Esophagus muscularis mucosa (tissue), 4 donors: ENCODE data around the gene ZNF521. TPM values are rescaled to one million over a fixed set of nuclear protein-coding genes. Genes with fewer than 3 reads are reported as not detected.

Source experiments
- DNase-seq: peaks from one replicate; pipeline ENCODE4 v3.0.0-alpha.2; 2017; ENCODE audit errors: extremely low spot score
- H3K27ac ChIP-seq, 4 donors: fragments of 200-600 bp; sonication (generic); replicated peaks in 1 of 4; 1 replicate in 3 of 4; 2 replicates in 1 of 4; pipeline ENCODE4 v1.5.1; 2016 to 2019; ENCODE audit warnings: mild to moderate bottlenecking in 1 of 4
- H3K27me3 ChIP-seq, 4 donors: fragments of 200-600 bp; sonication (generic); one replicate each; pipeline versions ENCODE4 v1.5.1 to v1.6.0; 2016 to 2019
- H3K36me3 ChIP-seq, 4 donors: fragments of 200-600 bp; sonication (generic); one replicate each; pipeline ENCODE4 v1.5.1; 2016 to 2019
- H3K4me1 ChIP-seq, 4 donors: fragments of 200-600 bp; sonication (generic); one replicate each; pipeline ENCODE4 v1.5.1; 2016 to 2019
- H3K4me3 ChIP-seq, 4 donors: fragments of 200-600 bp; sonication (generic); 1 replicate in 2 of 4; 2 replicates in 2 of 4; pipeline ENCODE4 v1.5.1; 2016 to 2019; ENCODE audit warnings: mild to moderate bottlenecking in 4 of 4, moderate library complexity in 1 of 4
- H3K9me3 ChIP-seq, 4 donors: fragments of 200-600 bp; sonication (generic); 1 replicate in 3 of 4; 2 replicates in 1 of 4; pipeline ENCODE4 v1.5.1; 2016 to 2019
- CTCF ChIP-seq, 3 experiments: fragments of 200-600 bp in 2 of 3; fragments of 450-650 bp in 1 of 3; sonication (generic) in 2 of 3; IDR thresholded peaks; one replicate each; pipeline ENCODE4 v1.5.1; 2017 to 2019; ENCODE audit warnings: antibody characterized with exemption in 3 of 3, mild to moderate bottlenecking in 2 of 3, moderate library complexity in 1 of 3
- EP300 ChIP-seq: sonication (generic); formaldehyde crosslinking; IDR thresholded peaks from one replicate; pipeline ENCODE4 v1.6.1; 2017; ENCODE audit warnings: antibody characterized with exemption
- POLR2A ChIP-seq: fragments of 450-650 bp; IDR thresholded peaks from one replicate; pipeline ENCODE4 v1.6.1; 2017; ENCODE audit warnings: antibody characterized with exemption, moderate library complexity, mild to moderate bottlenecking, low read depth
- POLR2AphosphoS5 ChIP-seq, 2 donors: sonication (generic); formaldehyde crosslinking; IDR thresholded peaks; one replicate each; pipeline ENCODE4 v1.6.1; 2017; ENCODE audit warnings: antibody characterized with exemption in 2 of 2
- WGBS: methylation state at CpG from one replicate; pipeline ENCODE4 v1.1.5; 2018; 5-methylcytosine and 5-hydroxymethylcytosine counted together
- intact Hi-C: fragments of 100-400 bp; cut with DNase I; formaldehyde crosslinking; loops from one replicate; pipeline ENCODE4 v1.15.1; 2023
- total RNA-seq, 4 donors: library from RNA; depleted of rRNA; stranded (reverse); fragments of >200 nt; gene quantifications; one replicate each; pipeline versions ENCODE4 v1.1.0 to v1.2.1, GENCODE V29; 2016

Gene ZNF521
- total RNA-seq, 4 donors from 2014 or later, result 15.6 to 20.6 (median 16.9) TPM

DNA sequence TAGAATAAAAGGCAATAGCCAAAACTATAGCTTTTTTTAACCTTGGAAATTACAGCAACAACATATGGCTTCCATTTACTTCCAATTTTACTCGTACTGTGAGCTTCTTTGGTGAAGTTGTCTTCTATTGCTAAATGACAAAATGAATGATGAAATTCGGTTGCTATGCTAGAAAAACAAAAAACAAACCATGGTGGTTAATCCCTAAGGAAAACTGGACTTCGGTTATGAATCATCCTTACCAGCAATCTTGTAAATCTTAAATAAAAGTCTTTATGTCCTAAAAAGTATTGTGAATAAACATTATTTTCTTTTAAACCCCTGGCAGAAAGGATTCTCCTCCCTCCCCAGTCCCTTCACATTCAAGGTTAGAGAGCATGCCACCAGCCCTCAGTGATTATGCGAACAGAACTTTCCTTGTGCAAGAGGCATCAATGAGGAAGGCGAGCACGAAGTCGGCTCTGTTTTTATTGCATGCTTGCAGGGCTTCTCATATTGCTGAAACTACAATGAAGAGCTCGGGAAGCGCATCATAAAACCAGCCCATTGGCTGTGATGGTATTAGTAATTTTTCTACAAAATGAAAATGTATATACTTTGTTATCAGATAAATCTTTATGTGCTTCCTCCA is 62.9 kb downstream of the ZNF521 start:
- peaks cover 16 to 36% (median 32%) of the 10 kb centered on the region in 4 donors for H3K4me1 ChIP-seq
- WGBS, result 33% methylated on average over 9 of the region's 9 CpGs
- H3K4me3 ChIP-seq, result no peak overlapping the region
- TF ChIP-seq POLR2AphosphoS5 (IDR thresholded peaks at IDR 0.05) (peak in 1 of 2 donors; percentile 7), EP300 (no peak)
- no peaks in the 10 kb centered on the region for H3K9me3 ChIP-seq
- peak overlapping the region in 2 of 4 donors; percentile 28 to 41 for H3K27ac ChIP-seq
- intact Hi-C loops, result loop anchor here (10.0 kb wide), 1 partner anchor 56 kb away; no protein-coding TSS in a partner anchor
- no peaks in the 10 kb centered on the region for H3K27me3 ChIP-seq
- DNase-seq, result no peak
- H3K36me3 ChIP-seq, result no peaks in the 10 kb centered on the region

GRCh38 chr18:25288340-25288938 is 63.5 kb downstream of the ZNF521 start:
- Histone ChIP-seq H3K27me3 (no peaks in the 10 kb centered on the region), H3K36me3 (no peaks in the 10 kb centered on the region), H3K4me3 (no peak overlapping the region), H3K27ac (peak overlapping the region in 2 of 4 donors; percentile 28 to 41), H3K9me3 (no peaks in the 10 kb centered on the region), H3K4me1 (peaks cover 22 to 36% (median 33%) of the 10 kb centered on the region in 4 donors)
- DNase-seq, result no peak
- WGBS, result 58% methylated on average over 4 of the region's 4 CpGs
- no peak for TF ChIP-seq CTCF (IDR thresholded peaks at IDR 0.05)
- TF ChIP-seq POLR2A, result no peak
- TF ChIP-seq POLR2AphosphoS5 (IDR thresholded peaks at IDR 0.05), result no peak
- intact Hi-C loops, result loop anchor here (10.0 kb wide), 1 partner anchor 56 kb away; no protein-coding TSS in a partner anchor

DNA sequence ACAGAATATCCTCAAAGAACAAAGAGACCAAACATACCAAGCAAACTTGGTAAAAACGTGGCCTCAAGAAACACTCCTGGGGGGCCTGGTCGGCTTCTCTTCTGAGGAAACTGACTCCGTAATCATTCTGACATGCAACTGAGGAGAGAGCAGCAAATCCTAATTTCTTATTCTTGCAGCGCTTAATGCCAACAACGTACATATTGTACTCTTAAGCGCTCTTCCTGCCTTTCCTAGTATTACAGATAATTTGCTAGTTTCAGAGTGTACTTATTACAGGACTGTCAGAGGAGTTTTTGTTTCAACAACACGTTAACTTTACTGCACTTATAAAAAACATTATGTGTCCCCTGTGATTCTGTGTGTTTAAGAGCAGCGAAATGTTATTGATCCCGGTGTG is 64.9 kb downstream of the ZNF521 start:
- TF ChIP-seq CTCF (IDR thresholded peaks at IDR 0.05), result no peak
- TF ChIP-seq EP300, result no peak
- TF ChIP-seq POLR2AphosphoS5 (IDR thresholded peaks at IDR 0.05), result no peak
- no peak for TF ChIP-seq POLR2A
- 86% methylated on average over 9 of the region's 9 CpGs for WGBS
- Histone ChIP-seq H3K27ac (peak overlapping the region in 1 of 4 donors; percentile 3), H3K9me3 (no peaks in the 10 kb centered on the region), H3K27me3 (no peaks in the 10 kb centered on the region), H3K36me3 (no peaks in the 10 kb centered on the region), H3K4me3 (no peak overlapping the region), H3K4me1 (peaks cover 31 to 47% (median 38%) of the 10 kb centered on the region in 4 donors)
- no peak for DNase-seq
- intact Hi-C loops, result loop anchor here (10.0 kb wide), 1 partner anchor 58 kb away; no protein-coding TSS in a partner anchor

GRCh38 chr18:25284861-25285550 is 67.0 kb downstream of the ZNF521 start:
- no peak for DNase-seq
- Histone ChIP-seq H3K4me3 (peak overlapping the region in 2 of 4 donors; percentile 0 to 13), H3K27ac (peak overlapping the region in 3 of 4 donors; percentile 21 to 35 (median 22))

More at GRCh38 chr18:25284861-25285550, 67.0 kb downstream of the ZNF521 start:
- TF ChIP-seq EP300 (no peak), POLR2A (no peak), POLR2AphosphoS5 (IDR thresholded peaks at IDR 0.05) (no peak), CTCF (IDR thresholded peaks at IDR 0.05) (no peak)
- Histone ChIP-seq H3K9me3 (no peaks in the 10 kb centered on the region), H3K4me1 (peaks cover 31 to 47% (median 39%) of the 10 kb centered on the region in 4 donors), H3K27me3 (no peaks in the 10 kb centered on the region), H3K36me3 (no peaks in the 10 kb centered on the region)
- WGBS, result 75% methylated on average over 10 of the region's 10 CpGs
- intact Hi-C loops, result loop anchor here (10.0 kb wide), 1 partner anchor 60 kb away; no protein-coding TSS in a partner anchor
